Activated CD4-positive, alpha-beta T cell treated with anti-CD3 and anti-CD28 coated beads for 24 hours (primary cell): ENCODE data around the gene CA5B.
"Not testable (repeated sequence)": the region's sequence is repeated elsewhere in the genome, so short reads cannot be mapped to it uniquely, and the experiment has no call there.

ENCODE experiments used
- DNase-seq, 2 donors: peaks; one replicate each; pipeline ENCODE4 v3.0.0-alpha.2; 2020; ENCODE audit warnings: low read depth in 2 of 2

The CA5B gene

DNA sequence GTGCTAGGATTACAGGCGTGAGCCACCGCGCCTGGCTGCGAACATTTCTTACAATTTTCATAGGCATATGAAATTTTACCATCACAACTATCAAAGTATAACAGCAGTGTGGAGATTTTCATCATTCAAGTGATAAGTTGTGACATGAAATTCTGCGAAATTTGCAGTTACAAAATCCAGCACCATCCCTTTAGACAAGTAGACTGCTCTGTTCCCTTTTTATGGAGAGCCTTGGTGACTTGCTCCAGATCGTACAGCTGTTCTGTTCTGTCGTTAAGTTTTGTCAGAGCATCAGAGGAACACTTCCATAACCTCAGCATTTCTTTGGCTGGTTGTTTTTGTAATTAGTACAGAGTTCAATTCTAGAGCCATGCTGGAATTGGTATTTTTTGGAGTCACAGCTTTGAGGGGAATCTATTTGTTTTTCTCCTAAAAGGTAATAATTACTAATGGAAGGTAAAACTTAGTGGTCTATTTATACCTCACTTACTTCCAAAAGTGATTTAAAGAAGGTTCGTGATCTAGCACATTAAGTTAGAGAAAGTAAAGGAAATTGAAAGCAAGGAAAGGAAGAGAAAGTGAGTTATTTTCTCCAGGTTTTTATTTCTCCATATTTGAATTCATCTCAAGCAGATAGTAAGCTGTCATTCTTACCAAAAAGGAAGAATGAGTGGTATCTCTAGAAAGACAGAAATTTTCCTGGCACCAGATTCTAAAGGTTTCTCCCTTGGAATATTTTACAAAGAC, 74.3 kb downstream of the CA5B start:
- no peak for DNase-seq

GRCh38 chrX:15813416-15813815, 75.3 kb downstream of the CA5B start:
- DNase-seq: no peak

- no peak for DNase-seq
These were observed 76.8 kb downstream of the CA5B start for GRCh38 chrX:15814771-15815365.

DNA sequence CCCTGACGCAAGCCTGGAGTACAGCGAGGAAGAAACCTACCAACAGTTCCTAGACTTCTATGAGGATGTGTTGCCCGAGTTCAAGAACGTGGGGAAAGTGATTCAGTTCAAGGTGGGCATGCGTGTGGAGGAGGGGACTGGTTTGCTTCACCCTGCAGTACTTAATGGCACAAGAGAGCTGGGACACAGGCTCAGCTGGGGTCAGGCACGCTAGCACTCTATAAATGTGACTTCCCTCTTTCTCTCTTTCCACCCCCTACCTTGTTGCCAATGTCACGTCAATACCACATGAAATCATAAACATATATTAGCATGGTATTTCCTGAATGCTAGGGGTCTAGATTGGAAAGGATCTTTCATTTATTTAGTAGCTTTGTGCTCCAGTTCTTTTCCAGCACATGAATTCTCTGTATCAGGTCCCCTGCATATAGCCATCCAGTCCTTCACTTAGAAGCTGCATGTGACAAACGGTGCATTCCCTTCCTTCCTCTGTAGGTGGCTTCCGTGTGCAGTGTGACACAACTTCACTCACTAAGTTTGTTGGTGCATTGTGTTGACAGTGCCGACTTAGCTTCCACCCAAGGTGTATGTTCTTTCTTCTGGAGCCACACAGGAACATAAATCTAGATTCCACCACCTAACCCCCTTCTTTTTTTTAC, 77.8 kb downstream of the CA5B start:
- no peak for DNase-seq

DNA sequence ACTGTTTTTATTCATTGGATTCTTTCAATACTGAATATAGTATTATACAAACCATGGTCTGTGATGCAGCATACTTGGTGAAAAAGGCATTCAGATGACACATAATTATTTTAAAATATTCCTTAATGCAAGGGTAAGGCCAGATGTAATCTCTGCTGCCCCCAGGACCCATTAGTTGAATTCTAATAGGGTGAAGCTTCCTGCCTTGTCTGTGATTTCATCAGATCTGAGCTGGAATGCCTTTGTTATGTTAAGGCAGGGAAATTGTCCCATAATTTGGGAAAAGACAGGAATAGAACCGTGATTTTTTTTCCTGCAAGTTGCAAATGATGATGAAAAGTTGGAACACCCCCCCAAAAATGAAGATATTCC, 78.4 kb downstream of the CA5B start:
- DNase-seq: no peak

DNA sequence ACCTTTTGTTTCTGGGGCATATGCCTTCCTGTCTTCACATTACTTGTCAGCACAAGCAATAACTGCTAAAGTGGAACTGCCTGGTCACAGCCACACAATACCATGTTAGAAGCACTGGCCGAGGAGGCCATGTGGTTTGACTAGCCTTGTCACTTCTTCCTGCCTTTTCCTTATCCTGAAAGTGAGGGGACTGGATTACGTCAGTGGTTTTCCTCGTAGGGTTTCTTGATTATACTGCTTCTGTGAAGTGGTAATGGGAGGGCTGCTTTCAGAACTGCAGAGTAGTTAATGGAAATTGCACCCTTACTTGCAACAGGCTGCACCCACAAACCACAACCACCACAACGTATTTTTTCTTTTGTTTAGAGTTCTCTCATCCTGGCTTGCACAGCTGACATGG, 78.8 kb downstream of the CA5B start:
- DNase-seq: peak in 1 of 2 donors; percentile 1

DNA sequence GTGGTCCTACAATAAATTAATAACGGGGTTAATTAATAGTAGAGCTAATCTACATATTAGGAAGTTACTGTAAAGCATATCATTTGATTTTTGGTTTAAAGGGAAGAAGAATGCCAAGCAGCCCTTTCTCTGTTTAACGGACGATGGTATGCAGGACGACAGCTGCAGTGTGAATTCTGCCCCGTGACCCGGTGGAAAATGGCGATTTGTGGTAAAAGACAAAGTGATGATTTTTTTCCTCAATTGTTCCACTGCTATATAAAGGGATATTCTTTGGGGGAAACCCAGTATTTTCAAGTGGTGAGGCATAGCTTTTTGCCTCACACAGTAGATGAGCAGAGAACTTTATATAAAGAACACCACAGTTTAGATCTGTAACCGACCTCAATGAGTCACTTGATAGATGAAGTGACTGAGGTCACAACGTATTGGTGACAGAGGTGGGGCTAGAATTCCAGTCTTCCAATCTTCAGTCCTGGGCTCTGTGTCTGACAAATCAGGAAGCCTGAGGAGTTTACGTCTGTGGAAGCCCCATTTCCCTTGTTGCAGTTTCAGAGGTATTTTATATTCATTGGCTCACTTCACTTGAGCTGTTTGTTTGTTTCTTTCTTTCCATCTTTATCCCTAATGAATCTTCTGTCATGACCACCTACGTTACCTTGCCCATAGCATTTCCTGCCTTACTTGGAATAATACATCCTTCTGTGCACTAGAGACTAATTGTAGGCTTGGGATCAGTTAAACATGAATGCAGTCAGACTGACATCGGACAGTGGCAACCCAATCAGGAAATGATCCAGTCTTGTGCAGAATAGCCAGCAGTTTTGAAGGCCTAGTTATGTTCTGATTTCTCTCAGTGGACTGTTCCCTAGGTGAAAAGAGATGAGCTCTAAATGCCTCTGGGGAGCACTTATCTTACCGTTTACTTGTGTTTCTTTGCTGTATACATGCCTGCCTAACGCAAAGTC, 82.3 kb downstream of the CA5B start:
- no peak for DNase-seq

- DNase-seq: no peak
These were observed 84.9 kb downstream of the CA5B start for GRCh38 chrX:15822922-15823321.

- DNase-seq: no peak
These were observed 87.9 kb downstream of the CA5B start for GRCh38 chrX:15825936-15826335.

- no peak for DNase-seq
These were observed 91.1 kb downstream of the CA5B start for GRCh38 chrX:15829217-15829616.

GRCh38 chrX:15831347-15831746, 93.3 kb downstream of the CA5B start:
- DNase-seq: not testable (repeated sequence)

GRCh38 chrX:15834053-15834452, 96.0 kb downstream of the CA5B start:
- DNase-seq: no peak

GRCh38 chrX:15834827-15835595, 96.9 kb downstream of the CA5B start:
- no peak for DNase-seq
